GM23248 (cell line): ENCODE measurements around the gene NOCT.

Source experiments
- EZH2 ChIP-seq: fragments of 200-600 bp; sonication (generic); IDR thresholded peaks from 2 replicates; pipeline ENCODE4 v1.6.1; 2018; ENCODE audit warnings: antibody characterized with exemption, mild to moderate bottlenecking; ENCODE audit not compliant: insufficient read depth, poor library complexity, severe bottlenecking
- EZH2phosphoT487 ChIP-seq: fragments of 200-600 bp; sonication (generic); IDR thresholded peaks from 2 replicates; pipeline ENCODE4 v1.6.1; 2018; ENCODE audit warnings: antibody characterized with exemption, moderate library complexity, mild to moderate bottlenecking, low read depth; ENCODE audit not compliant: insufficient read depth

DNA sequence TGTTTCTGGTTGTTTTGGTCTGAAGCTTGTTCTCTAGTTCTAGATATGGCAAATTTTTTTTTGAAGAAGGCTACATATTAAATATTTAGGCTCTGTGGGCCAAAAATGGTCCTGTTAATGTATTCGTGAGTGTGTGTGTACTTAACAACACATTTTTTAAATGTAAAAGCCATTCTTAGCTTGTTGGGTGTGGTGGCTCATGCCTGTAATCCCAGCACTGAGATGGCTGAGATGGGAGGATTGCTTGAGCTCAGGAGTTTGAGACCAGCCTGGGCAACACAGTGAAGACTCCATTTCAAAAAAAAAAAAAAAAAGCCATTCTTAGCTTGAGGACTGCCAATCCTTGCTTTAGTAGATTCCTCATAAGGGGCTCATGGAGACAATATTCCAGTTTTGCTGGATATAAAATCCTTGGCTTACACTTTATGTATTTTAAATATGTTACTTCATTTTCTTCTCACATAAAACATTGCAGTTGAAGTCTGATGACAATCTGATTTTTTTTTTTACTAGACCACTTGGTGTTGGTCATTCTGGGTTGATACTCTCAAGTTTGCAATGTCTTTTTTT, 23.4 kb downstream of the NOCT start:
- TF ChIP-seq EZH2 (no peak), EZH2phosphoT487 (no peak)
